CD4-positive, alpha-beta memory T cell (primary cell): ENCODE data around the gene TEDC1. TPM values are rescaled to one million over a fixed set of nuclear protein-coding genes. Genes with fewer than 3 reads are reported as not detected.

Experiments
- CTCF ChIA-PET: fragments of 350-600 bp; sonication (Branson Sonifier 250); formaldehyde crosslinking; loops from one replicate; lab custom pipeline; 2021; ENCODE audit warnings: inconsistent platforms; ENCODE audit not compliant: partially characterized antibody; lab: Charles Lee
- POLR2A ChIA-PET: fragments of 350-600 bp; sonication (Branson Sonifier 250); formaldehyde crosslinking; loops from one replicate; lab custom pipeline; 2021; ENCODE audit not compliant: partially characterized antibody; lab: Charles Lee
- DNase-seq, 5 donors: peaks; one replicate each; pipeline versions ENCODE4 v3.0.0 to v3.0.0-alpha.2; 2020 to 2022; ENCODE audit warnings: mixed read lengths in 1 of 5
- H3K27ac ChIP-seq: one replicate; pipeline ENCODE4 v1.7.0; 2013; ENCODE audit warnings: low read depth, low read length
- H3K27me3 ChIP-seq: 2 replicates; pipeline ENCODE4 v1.7.0; 2013; ENCODE audit warnings: mild to moderate bottlenecking, low read length, moderate library complexity; ENCODE audit not compliant: insufficient read depth
- H3K36me3 ChIP-seq: 2 replicates; pipeline ENCODE4 v1.7.0; 2013; ENCODE audit warnings: mild to moderate bottlenecking, low read length, moderate library complexity; ENCODE audit not compliant: insufficient read depth
- H3K4me1 ChIP-seq: 2 replicates; pipeline ENCODE4 v1.7.0; 2013; ENCODE audit warnings: mild to moderate bottlenecking, low read length, moderate library complexity; ENCODE audit not compliant: insufficient read depth
- H3K4me3 ChIP-seq, 2 donors: one replicate each; pipeline ENCODE4 v1.7.0; 2013; ENCODE audit warnings: low read length in 2 of 2, mild to moderate bottlenecking in 1 of 2
- H3K9me3 ChIP-seq, 2 donors: one replicate each; pipeline ENCODE4 v1.7.0; 2013; ENCODE audit warnings: low read length in 2 of 2, control low read depth in 1 of 2; ENCODE audit not compliant: control insufficient read depth in 1 of 2
- H3K27ac Mint-ChIP-seq, 7 donors: one replicate each; pipeline ENCODE4 v1.8.0; 2020 to 2021; ENCODE audit warnings: mixed read lengths in 7 of 7, mild to moderate bottlenecking in 6 of 7, inconsistent platforms in 3 of 7, moderate library complexity in 3 of 7
- H3K27me3 Mint-ChIP-seq, 2 donors: one replicate each; pipeline ENCODE4 v1.8.0; 2020 to 2021; ENCODE audit warnings: mixed read lengths in 2 of 2
- H3K36me3 Mint-ChIP-seq, 2 donors: one replicate each; pipeline ENCODE4 v1.8.0; 2020 to 2021; ENCODE audit warnings: mixed read lengths in 2 of 2, inconsistent platforms in 1 of 2, mild to moderate bottlenecking in 1 of 2
- H3K4me1 Mint-ChIP-seq, 4 donors: one replicate each; pipeline ENCODE4 v1.8.0; 2020 to 2021; ENCODE audit warnings: mixed read lengths in 4 of 4, mild to moderate bottlenecking in 1 of 4
- H3K4me3 Mint-ChIP-seq, 8 donors: one replicate each; pipeline ENCODE4 v1.8.0; 2020 to 2021; ENCODE audit warnings: mixed read lengths in 8 of 8, mild to moderate bottlenecking in 7 of 8, moderate library complexity in 6 of 8, inconsistent platforms in 3 of 8
- H3K9me3 Mint-ChIP-seq, 8 donors: one replicate each; pipeline ENCODE4 v1.8.0; 2020 to 2021; ENCODE audit warnings: mixed read lengths in 8 of 8, mild to moderate bottlenecking in 5 of 8, inconsistent platforms in 3 of 8, moderate library complexity in 1 of 8
- intact Hi-C: fragments of 100-400 bp; cut with micrococcal nuclease; formaldehyde crosslinking; loops from one replicate; pipeline ENCODE4 v1.15.1; 2023
- polyA plus RNA-seq, 2 donors: library from polyadenylated mRNA; unstranded; fragments of 300-500 nt; fragmentation: Illumina TruSeq; gene quantifications; one replicate each; pipeline ENCODE4 v1.2.3, GENCODE V29; 2021
- total RNA-seq, 2 experiments: library from RNA; stranded (reverse); gene quantifications; one replicate each; pipeline ENCODE4 v1.2.3, GENCODE V29; 2021

The TEDC1 gene
- total and polyA plus RNA-seq, 4 experiments from 2014 or later, result 10.2 to 30.2 (median 17.9) TPM

DNA sequence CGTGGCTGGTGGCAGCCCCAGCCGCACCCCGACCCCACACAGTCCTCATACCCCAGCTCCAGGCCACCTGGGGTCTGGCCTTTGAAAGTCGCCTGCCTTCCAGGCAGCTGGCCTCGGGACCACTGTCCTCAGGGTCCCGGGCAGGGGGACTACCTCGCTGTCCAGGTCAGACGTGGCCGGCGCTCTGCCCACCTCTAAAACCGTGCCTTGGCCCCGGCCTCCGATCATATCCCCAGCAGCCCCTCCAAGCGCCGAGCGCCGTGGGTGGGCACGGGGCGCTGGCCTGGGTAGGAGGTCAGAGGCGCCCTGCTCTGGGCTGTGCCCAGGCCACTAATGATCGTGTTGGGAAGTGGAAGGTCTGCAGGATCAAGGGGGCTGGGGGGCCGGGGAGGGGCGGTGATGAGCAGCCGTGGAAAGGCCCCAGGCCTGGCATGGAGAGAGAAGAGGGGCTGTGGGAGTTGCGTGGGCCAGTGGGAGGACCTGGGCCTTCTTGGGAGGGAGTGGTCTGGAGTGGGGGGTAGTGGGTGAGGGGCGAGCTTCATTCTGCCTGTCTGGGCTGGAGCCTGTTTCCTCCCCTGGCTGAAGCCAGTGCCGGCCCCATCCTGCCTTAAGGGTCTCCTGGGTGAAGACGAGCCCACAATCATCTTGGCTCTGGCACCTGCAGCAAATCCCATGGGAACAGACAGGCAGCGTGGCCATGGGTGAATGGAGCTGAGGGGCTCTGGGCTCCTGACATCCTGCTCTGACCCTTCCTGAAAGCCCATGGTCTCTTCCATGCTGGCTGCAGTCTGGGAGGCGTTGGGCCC is 40.2 kb downstream of the TEDC1 start:
- H3K27ac Mint-ChIP-seq, result peak overlapping the region in 2 of 7 donors; percentile 62 to 75
- Histone ChIP-seq H3K9me3 (no peaks in the 10 kb centered on the region), H3K4me3 (no peak overlapping the region), H3K4me1 (peaks cover 24% of the 10 kb centered on the region), H3K27ac (no peak overlapping the region), H3K27me3 (no peaks in the 10 kb centered on the region), H3K36me3 (no peaks in the 10 kb centered on the region)
- peaks cover 2 to 38% (median 19%) of the 10 kb centered on the region in 4 donors for H3K4me1 Mint-ChIP-seq
- intact Hi-C loops, result no loop called here
- peaks cover 0 to 2% of the 10 kb centered on the region in 2 donors for H3K27me3 Mint-ChIP-seq
- ChIA-PET CTCF (interaction anchor here (0.7 to 4.4 kb wide), 4 partner anchors 18 to 161 kb away, joined by 3 to 24 read pairs (median 4); no protein-coding TSS in a partner anchor), POLR2A (interaction anchor here (3.8 kb wide), 1 partner anchor 50 kb away, joined by 21 read pairs; no protein-coding TSS in a partner anchor)
- H3K9me3 Mint-ChIP-seq, result no peaks in the 10 kb centered on the region
- no peak for DNase-seq
- H3K4me3 Mint-ChIP-seq, result peak overlapping the region in 4 of 8 donors; percentile 16 to 64 (median 32)
- no peaks in the 10 kb centered on the region for H3K36me3 Mint-ChIP-seq

DNA sequence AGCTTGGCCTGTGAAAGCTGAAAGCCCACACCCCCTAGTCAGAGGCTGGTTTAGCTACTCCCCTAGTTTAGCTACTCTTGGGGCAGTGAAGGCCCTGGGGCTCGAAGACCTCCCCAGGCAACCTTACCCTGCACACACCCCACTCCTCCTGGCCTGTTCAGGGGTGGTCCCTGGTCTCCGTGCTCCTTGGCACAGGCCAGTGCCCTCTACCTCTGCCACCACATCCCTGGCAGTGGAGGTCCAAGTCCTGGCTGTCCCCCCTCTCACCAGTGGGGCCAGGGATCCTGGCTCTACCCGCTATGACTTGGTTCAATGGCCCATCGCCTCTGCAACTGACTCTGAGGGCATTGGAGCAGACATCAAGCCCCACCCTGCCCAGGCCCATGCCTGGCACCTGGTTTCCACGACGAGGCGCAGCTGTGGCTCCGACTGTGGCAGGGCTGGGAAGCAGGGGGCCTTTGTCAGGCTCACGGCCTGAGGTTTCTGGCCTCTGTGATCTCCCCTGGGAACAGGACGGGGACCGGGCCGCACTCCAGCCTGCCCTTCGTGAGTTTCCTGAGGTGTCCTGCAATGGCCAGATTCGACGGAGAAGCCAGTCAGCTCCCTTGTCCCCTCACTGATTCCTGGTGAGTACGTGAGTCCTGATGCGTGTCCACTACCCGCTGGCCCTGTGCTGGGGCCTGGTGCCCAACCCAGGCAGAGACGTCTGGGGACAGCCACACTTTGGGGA is 41.0 kb downstream of the TEDC1 start:
- H3K4me1 Mint-ChIP-seq, result peaks cover 2 to 37% (median 19%) of the 10 kb centered on the region in 4 donors
- H3K27ac Mint-ChIP-seq, result peak overlapping the region in 1 of 7 donors; percentile 62
- Histone ChIP-seq H3K27ac (no peak overlapping the region), H3K4me3 (no peak overlapping the region), H3K27me3 (no peaks in the 10 kb centered on the region), H3K9me3 (no peaks in the 10 kb centered on the region), H3K36me3 (no peaks in the 10 kb centered on the region), H3K4me1 (peaks cover 20% of the 10 kb centered on the region)
- H3K9me3 Mint-ChIP-seq, result no peaks in the 10 kb centered on the region
- H3K27me3 Mint-ChIP-seq, result peaks cover 1 to 2% of the 10 kb centered on the region in 2 donors
- CTCF ChIA-PET, result interaction anchor here (0.7 to 1.9 kb wide), 3 partner anchors 11 to 162 kb away, joined by 3 to 6 read pairs (median 4); no protein-coding TSS in a partner anchor
- POLR2A ChIA-PET, result no interaction called here
- no peak for DNase-seq
- intact Hi-C loops, result no loop called here
- no peaks in the 10 kb centered on the region for H3K36me3 Mint-ChIP-seq
- peak overlapping the region in 1 of 8 donors; percentile 61 for H3K4me3 Mint-ChIP-seq

DNA sequence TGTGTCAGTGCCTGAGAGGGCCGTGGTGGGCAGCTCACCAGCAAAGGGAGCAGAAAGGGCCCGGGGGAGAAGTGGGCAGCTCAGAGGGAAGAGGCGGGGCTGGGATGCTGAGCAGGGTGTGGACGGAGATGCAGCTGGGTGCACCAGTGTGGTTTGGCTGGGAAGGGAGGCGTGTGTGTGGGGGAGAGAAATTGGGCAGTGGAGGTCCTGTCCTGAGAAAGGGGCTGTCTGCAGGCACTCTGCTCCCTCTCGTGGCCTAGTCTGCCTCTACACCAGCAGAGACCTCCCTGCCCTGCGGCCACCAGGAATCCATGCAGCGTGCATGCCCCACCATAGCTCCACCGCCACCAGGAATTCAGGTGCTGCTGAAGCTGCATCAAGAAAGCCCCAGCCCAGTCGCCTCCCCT is 41.7 kb downstream of the TEDC1 start:
- H3K4me1 ChIP-seq, result peaks cover 16% of the 10 kb centered on the region
- DNase-seq, result no peak
- no peaks in the 10 kb centered on the region for H3K36me3 ChIP-seq
- H3K4me1 Mint-ChIP-seq, result peaks cover 2 to 30% (median 13%) of the 10 kb centered on the region in 4 donors
- H3K4me3 Mint-ChIP-seq, result no peak overlapping the region
- intact Hi-C loops, result no loop called here
- CTCF ChIA-PET, result interaction anchor here (1.2 to 1.9 kb wide), 3 partner anchors 10 to 162 kb away, joined by 4 to 13 read pairs (median 6); no protein-coding TSS in a partner anchor
- H3K27me3 ChIP-seq, result no peaks in the 10 kb centered on the region
- H3K36me3 Mint-ChIP-seq, result no peaks in the 10 kb centered on the region
- no peak overlapping the region for H3K4me3 ChIP-seq
- peaks cover 2% of the 10 kb centered on the region in 2 donors for H3K27me3 Mint-ChIP-seq
- no peaks in the 10 kb centered on the region for H3K9me3 Mint-ChIP-seq
- H3K27ac Mint-ChIP-seq, result peak overlapping the region in 3 of 7 donors; percentile 54 to 70 (median 64)
- H3K9me3 ChIP-seq, result no peaks in the 10 kb centered on the region
- H3K27ac ChIP-seq, result no peak overlapping the region
- POLR2A ChIA-PET, result no interaction called here

DNA sequence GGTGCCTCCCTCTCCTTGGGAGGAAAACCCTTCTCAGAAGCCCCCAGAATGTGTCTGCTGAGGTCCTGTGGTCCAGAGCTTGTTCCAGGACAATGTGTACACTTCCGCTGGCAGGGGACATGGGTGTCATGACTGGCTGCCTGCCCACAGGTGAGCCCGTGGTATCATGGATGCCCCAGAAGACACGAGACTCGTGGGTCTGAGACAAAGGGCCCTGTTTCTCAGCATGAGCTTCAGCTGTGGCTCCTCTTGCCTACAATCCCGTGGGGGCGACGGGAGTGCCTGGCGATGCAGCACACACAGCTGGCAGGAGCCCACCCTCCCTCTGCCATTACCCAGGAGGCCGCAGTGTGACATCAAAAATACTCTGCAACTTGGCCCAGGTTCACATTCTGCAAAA is 42.3 kb downstream of the TEDC1 start:
- Mint-ChIP-seq H3K9me3 (no peaks in the 10 kb centered on the region), H3K4me1 (peaks cover 4 to 28% (median 14%) of the 10 kb centered on the region in 4 donors), H3K27ac (peak overlapping the region in 2 of 7 donors; percentile 13 to 24), H3K36me3 (no peaks in the 10 kb centered on the region), H3K27me3 (peaks cover 2 to 4% of the 10 kb centered on the region in 2 donors), H3K4me3 (no peak overlapping the region)
- ChIA-PET CTCF (interaction anchor here (1.2 to 1.9 kb wide), 3 partner anchors 10 to 163 kb away, joined by 4 to 13 read pairs (median 6); no protein-coding TSS in a partner anchor), POLR2A (no interaction called here)
- Histone ChIP-seq H3K9me3 (no peaks in the 10 kb centered on the region), H3K27ac (no peak overlapping the region), H3K27me3 (no peaks in the 10 kb centered on the region), H3K4me1 (peaks cover 16% of the 10 kb centered on the region), H3K4me3 (no peak overlapping the region), H3K36me3 (no peaks in the 10 kb centered on the region)
- DNase-seq, result no peak
- intact Hi-C loops, result no loop called here

DNA sequence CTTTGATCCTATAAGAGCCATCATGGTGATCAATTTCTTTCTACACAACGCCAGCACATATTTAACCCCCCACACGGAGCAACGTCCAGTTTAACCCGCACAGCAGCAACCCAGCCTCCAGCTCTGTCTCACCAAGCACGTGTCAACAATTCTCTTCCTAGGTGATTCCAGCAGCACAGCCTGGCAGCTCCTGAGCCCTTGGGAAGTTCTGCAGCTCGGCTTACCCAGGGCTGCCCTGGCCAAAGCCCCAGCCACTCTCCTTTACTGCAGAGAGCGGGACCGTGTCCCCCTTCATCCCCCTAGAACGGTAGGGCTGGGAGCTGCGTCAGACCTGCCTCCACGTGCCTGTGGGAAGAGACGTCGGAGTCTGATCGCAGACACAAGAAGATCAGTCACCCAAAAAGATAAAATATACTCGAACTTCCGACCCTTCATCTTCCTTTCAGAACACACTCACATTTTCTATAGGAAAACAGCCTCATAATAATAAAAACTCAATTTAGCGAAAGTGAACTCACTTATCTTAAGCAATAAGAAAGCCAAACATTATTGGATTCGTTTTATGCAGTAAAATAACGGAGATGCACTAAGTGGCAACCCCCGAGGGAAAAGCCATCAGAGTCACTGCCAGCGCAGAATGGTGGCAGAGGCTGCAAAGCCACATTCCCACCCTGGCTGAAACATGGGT is 42.9 kb downstream of the TEDC1 start:
- Histone ChIP-seq H3K4me1 (peaks cover 12% of the 10 kb centered on the region), H3K36me3 (no peaks in the 10 kb centered on the region), H3K9me3 (no peaks in the 10 kb centered on the region), H3K4me3 (no peak overlapping the region), H3K27me3 (no peaks in the 10 kb centered on the region), H3K27ac (no peak overlapping the region)
- POLR2A ChIA-PET, result no interaction called here
- H3K36me3 Mint-ChIP-seq, result no peaks in the 10 kb centered on the region
- no peaks in the 10 kb centered on the region for H3K9me3 Mint-ChIP-seq
- peaks cover 3 to 25% (median 11%) of the 10 kb centered on the region in 4 donors for H3K4me1 Mint-ChIP-seq
- H3K27me3 Mint-ChIP-seq, result peaks cover 2 to 7% of the 10 kb centered on the region in 2 donors
- peak overlapping the region in 2 of 7 donors; percentile 13 to 24 for H3K27ac Mint-ChIP-seq
- intact Hi-C loops, result no loop called here
- no peak for DNase-seq
- H3K4me3 Mint-ChIP-seq, result no peak overlapping the region
- CTCF ChIA-PET, result interaction anchor here (1.2 to 1.9 kb wide), 3 partner anchors 9 to 163 kb away, joined by 4 to 13 read pairs (median 6); no protein-coding TSS in a partner anchor

DNA sequence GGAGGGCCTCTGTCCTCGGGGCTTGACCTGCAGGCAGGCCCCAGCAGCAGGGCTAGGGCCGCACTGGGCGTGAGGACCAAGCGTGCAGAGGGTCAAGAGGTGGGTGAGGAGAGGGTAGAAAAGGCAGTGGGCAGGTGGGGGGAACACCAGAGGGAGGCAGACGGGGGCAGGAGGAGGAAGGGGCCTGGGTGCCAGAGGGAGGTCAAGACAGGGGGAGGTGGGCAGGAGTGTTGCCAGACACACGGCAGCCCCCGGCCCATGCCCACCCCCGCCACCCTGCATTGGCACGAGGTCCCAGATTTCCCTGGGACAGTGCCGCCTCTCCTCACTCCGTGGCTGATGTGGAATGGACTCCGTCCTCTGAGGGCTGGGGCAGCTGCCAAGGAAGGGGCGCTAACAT is 43.5 kb downstream of the TEDC1 start:
- peaks cover 7% of the 10 kb centered on the region for H3K4me1 ChIP-seq
- DNase-seq, result no peak
- no peak overlapping the region for H3K27ac ChIP-seq
- no peaks in the 10 kb centered on the region for H3K36me3 ChIP-seq
- no peaks in the 10 kb centered on the region for H3K27me3 ChIP-seq
- no peak overlapping the region for H3K4me3 ChIP-seq
- Mint-ChIP-seq H3K27me3 (peaks cover 2 to 7% of the 10 kb centered on the region in 2 donors), H3K36me3 (no peaks in the 10 kb centered on the region), H3K4me3 (no peak overlapping the region), H3K27ac (no peak overlapping the region), H3K9me3 (no peaks in the 10 kb centered on the region), H3K4me1 (peaks cover 3 to 22% (median 8%) of the 10 kb centered on the region in 4 donors)
- intact Hi-C loops, result no loop called here
- ChIA-PET POLR2A (no interaction called here), CTCF (no interaction called here)
- H3K9me3 ChIP-seq, result no peaks in the 10 kb centered on the region
